DMS53 treated with DMSO at 0.1 percent for 48 hours (cell line): ENCODE measurements around the gene ADAMTS20.
"Not testable (repeated sequence)": the region's sequence is repeated elsewhere in the genome, so short reads cannot be mapped to it uniquely, and the experiment has no call there.

Experiments used
- DNase-seq: peaks from one replicate; lab custom pipeline; 2025; ENCODE audit not compliant: unreplicated experiment; lab: John Stamatoyannopoulos, UW

ADAMTS20 gene, protein sequence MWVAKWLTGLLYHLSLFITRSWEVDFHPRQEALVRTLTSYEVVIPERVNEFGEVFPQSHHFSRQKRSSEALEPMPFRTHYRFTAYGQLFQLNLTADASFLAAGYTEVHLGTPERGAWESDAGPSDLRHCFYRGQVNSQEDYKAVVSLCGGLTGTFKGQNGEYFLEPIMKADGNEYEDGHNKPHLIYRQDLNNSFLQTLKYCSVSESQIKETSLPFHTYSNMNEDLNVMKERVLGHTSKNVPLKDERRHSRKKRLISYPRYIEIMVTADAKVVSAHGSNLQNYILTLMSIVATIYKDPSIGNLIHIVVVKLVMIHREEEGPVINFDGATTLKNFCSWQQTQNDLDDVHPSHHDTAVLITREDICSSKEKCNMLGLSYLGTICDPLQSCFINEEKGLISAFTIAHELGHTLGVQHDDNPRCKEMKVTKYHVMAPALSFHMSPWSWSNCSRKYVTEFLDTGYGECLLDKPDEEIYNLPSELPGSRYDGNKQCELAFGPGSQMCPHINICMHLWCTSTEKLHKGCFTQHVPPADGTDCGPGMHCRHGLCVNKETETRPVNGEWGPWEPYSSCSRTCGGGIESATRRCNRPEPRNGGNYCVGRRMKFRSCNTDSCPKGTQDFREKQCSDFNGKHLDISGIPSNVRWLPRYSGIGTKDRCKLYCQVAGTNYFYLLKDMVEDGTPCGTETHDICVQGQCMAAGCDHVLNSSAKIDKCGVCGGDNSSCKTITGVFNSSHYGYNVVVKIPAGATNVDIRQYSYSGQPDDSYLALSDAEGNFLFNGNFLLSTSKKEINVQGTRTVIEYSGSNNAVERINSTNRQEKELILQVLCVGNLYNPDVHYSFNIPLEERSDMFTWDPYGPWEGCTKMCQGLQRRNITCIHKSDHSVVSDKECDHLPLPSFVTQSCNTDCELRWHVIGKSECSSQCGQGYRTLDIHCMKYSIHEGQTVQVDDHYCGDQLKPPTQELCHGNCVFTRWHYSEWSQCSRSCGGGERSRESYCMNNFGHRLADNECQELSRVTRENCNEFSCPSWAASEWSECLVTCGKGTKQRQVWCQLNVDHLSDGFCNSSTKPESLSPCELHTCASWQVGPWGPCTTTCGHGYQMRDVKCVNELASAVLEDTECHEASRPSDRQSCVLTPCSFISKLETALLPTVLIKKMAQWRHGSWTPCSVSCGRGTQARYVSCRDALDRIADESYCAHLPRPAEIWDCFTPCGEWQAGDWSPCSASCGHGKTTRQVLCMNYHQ (N-terminal part only)

DNA sequence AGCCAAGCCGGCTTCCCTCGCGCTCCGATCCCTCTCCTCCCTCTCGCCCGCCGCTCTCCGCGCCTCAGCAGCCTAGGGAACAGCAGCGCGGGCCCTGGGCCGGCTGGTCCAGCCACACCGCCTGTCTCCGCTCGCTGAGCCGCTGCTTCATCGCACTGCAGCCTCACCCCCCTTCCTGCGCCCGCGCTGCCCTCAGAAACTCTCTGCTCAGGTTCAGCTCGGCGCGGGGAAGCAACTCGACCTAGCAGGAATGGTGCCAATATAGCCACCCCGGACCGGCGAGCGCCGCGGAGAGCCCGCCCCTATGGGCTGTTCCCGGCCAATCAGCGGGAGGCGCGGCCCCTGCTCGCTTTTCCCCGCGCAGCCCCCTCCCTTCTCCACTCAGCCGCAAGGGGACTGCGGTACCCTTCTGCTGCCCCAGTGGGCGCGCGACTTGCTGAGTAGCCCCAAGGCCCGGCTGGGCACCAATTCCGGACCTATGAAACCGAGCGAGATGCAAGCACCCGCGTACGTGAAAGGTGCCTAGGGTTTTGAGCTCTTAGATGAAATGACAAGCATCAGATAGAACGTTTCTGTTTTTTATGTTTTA, at the start of gene ADAMTS20:
Gene ADAMTS20 (minus strand): TSS at position 233 of the 589 bp plus-strand sequence. CDS start 282 bp downstream, outside the sequence.
- peak; percentile 77 for DNase-seq

DNA sequence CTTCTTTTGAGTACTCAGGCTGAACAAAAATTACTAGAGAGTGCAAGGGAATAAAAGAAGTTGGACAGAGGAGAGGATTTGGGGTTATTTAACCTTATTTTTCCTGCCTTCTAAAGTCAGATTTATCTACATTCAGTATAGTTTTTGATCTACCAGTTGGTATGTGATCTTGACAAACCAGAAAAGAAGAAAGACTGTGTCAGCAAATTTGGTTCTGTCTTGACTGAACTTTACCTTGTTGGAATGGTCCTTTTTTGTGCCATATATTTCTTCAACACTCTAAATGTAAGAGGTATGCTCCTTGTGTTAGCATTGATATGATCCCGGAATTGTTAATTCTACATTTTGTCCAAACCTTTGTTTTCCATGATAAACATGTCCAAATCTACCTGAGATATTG, 47.7 kb upstream of the ADAMTS20 start:
- no peak for DNase-seq

DNA sequence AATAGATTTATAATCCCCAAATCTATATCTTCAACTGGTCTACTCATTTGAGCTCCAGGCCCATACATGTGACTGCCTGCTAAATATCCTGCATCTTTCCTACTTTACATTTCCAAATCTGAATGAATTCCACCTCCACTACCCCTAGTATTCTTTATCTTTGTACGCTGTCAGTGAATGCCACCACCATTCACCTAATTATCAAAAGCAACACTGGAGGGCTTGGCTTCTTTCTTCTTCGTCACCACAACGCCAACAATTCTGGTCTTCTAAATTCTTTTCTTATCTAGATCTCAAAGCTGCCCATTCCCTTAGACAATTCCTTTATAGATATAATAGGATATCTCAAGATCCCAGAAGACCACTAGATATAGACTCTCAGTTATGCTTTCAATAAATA, 47.1 kb upstream of the ADAMTS20 start:
- no peak for DNase-seq

DNA sequence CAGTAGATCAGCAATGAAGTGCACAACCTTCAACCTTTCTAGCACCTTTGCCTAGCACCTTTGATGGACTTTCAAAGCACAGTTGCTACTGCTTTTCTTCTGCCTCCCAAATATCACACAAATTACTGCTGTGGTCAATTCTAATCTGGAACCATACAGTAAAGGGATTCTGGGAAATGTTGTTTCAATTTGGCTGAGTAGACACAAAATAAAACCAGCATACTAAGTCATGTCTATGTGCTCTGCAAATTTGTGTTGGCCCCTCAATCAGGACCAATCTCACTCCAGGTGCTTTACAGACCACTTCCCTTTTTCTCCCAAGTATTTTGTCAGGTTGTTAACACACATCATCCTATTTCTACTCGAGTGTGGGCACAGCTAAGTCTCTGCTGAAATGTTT, 38.3 kb upstream of the ADAMTS20 start:
- DNase-seq: no peak

DNA sequence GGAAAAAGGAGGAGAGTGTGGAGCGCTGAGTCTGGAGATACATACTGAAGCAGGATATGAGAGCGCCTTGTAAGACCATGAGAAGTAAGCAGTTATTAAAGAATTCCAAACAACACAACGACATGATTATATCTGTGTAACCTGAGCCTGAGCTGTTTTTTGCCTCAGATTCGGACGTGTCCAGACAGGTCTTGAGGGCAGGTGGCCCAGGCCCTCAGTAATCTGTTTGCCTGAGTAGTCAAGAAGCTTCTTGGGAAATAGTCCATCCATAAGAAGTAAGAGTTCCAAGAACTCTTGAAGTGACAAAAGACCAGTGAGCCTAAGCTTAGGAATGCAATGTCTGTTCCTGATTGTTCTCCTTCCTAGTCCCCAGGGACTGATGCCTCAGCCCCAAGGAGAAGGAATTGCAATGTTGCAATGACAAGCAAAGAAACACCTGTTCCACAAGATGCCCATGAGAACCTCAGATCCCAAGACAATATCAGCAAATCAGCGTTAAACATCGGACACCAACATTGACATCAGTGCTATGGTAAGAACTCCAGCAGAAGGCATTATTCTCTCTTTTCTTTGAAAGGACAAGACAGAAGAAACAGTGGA, 34.7 kb upstream of the ADAMTS20 start:
- no peak for DNase-seq

DNA sequence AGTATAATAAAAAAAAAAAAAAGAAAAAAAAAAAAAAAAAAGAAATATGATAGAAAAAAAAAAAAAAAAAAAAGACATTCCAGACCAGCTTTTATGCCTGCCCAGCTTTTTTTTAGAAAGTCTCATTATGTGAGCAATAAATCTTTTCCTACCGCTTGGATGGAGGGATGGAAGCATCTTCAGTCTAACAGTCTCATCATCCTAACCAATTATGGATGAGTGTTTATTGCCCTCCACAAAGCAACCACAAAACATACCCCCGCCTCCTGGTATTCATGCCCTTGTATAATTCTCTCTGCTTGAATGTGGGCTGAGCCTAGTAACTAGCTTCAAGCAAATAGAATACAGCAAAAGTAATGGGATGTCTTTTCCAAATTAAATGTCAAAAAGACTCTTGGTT, 33.7 kb upstream of the ADAMTS20 start:
- no peak for DNase-seq

DNA sequence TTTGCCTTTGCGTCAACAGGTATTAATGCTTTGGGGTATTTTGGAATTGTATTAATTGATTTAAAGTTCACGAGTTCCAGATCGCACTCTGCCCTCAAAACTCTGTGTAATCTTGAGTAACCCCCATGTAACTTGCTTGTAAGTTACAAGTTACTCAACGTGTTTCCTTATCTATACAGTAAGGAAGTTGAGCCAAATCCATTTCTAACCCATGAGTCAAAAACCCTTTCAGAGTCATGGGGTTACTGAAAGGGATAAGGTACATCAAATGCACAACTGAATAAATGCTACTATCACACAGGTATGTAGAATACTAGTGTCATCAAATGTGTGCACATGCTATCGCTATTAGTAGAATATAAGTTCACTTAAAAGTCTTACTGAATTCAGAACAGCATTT, 28.6 kb upstream of the ADAMTS20 start:
- no peak for DNase-seq

DNA sequence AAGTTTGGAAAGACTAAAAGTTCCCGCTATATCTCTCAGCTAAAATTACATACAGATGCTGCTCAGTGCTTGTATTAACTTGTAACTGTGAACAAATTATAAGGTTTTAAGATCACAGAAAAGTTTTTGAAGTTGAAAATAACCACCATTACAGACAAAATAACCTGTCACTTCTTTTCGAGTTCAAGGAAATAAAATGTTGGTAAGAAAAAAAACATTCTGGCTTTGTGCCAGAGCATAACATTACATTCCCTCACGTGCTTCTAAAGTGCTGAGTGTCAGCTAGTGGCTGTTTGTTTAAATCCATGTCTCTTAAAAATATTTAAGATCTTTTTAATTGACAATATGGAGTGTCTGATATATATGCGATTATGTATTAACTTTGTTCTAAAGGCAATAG, 27.2 kb upstream of the ADAMTS20 start:
- DNase-seq: no peak

DNA sequence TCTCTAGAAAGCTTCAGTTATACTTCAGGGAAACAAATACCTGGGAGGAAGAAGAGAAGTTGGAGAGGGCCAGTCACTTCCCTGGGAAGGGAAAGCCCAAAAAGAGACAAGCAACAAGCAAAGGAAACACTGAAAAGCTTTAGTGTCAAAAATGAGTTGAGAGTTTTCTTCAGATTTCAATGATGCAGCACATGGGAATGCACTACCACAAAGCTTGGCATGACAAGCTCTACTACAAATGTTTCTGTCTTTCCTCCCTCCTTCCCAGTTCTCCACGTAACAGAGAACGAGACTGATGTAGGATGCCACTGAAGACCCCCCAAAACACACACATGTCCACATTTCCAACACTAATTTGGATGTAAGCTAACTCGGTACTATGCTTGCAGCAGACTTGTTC, 26.8 kb upstream of the ADAMTS20 start:
- no peak for DNase-seq

DNA sequence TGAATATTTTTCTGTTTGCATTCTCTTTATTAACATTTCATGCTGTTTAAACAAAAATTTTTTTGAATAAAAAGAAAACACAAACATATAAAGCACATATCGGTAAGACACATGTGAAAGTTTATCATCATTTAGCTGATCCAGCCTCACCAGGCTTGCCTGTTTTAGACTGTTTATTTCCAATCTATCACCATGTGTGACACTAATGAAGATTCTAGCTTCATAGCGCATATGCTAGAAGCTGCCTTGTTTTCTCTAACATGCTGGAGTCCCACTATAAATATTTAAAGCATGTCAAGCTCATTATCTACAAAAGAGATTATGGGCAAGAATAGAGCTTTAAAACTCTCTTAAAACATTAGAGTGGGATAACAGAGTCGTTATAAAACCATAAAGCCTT, 25.4 kb upstream of the ADAMTS20 start:
- DNase-seq: no peak

DNA sequence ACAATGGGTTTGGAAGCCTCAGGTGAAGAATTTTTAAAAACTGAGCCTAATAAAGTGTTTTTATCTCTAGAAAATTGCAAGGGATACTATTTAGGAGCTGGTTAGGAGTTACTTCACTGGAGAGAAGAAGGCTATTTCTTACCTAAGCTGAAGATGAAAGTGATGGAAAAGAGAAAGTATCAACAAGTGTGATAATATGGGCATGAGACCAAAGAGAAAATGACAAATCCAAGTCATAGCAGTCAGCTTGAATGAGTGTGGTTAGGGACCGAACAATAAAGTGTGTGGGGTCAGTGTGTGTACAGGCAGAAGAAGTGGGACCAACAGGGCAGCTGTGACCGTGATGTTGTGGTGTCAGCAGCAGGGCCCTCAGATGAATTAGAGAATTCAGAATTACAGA, 24.2 kb upstream of the ADAMTS20 start:
- DNase-seq: no peak

DNA sequence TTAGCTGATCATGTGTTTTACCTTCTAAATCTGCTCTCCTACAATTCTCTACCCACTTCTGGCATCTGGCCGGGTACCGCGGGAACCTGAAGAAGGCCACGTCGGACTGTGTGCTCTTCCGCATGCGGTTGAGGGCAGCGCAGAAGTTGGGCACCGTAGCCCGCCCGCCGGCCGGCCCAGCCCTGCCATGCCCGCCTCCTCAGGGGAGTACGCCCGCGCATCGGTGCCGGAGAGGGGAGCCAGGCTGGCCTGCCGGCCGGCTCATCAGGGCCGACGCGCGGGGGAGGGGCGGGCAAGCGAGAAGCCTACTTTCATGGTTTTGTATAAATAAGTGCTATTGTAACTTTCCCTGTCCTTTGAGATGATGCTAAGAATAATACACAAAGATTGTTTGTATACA, 19.9 kb upstream of the ADAMTS20 start:
- no peak for DNase-seq

DNA sequence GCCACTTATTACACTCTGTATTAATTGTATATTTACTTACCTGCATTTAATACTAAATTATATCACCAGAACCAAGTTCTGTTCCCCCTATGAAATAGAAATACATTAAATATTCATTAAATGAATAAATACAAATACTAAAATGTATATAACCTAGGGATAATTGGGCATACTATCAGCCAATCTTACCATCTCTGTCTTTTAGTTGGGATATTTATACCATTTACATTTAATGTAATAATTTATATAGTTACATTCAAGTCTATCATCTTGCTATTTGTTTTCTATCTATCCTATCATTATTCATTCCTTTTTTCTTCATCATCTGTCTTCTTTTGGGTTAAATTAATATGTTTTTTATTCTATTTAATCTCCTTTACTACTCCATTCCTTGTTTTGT, 4.1 kb upstream of the ADAMTS20 start:
- DNase-seq: no peak

DNA sequence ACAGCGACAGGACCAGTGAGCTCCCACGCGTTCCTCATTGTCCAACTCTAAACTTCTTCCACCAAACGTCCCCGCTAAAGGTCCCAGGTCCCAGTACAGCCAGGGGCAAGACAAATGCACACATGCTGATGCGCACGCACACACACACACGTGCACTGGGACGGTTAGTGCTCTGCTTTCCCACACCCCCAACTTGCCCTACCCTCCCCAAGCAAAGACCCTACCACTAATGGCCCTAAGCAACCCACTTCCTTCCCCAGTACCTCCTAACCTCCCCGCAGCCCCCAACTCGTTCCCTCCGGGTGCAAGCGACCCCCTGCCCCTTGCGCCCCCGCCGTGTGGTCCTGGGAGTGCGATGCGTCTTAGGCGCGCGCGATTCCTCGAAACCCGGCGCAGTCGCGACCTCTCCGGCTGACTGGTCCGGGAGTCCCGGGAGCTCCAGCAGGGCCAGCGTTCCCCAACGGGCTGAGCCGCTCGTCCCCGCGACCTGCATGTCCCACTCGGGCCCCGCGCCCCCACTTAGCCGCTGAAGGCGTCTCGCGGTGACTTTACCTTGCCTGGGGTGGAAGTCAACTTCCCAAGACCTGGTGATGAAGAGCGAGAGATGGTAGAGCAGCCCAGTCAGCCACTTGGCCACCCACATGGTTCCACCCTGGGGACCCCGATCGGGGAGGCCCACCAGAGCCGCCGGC, 578 bp downstream of the ADAMTS20 start:
- DNase-seq: no peak

DNA sequence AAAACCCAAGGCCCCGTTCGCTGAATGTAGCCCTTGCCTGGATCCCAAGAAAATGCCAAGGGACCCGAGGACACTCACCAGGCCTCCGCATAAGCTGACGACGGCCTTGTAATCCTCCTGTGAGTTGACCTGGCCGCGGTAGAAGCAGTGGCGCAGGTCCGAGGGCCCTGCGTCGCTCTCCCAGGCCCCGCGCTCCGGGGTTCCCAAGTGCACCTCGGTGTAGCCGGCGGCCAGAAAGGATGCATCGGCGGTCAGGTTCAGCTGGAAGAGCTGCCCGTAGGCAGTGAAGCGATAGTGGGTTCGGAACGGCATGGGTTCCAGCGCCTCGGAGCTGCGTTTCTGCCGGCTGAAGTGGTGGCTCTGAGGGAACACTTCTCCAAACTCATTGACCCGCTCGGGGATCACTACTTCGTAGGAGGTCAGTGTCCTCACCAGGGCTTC, 1.2 kb downstream of the ADAMTS20 start:
- no peak for DNase-seq

DNA sequence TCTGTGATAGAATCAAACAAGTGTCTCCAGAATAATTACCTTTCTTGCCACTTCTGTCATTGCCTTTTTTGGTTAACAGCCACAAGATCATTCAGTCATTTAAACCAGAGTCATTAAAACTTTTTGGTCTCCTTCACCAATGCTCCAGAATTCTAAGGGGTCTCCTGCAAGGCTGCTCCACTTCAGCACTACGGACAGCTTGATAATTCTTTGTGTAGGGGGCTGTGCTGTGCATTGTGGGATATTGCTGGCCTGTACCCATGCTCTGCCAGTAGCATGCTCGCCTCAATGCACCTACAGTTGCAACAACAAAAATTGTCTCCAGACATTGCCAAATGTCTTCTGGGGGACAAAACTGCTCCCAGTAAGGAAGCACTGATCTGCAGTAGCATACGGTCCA, 7.3 kb downstream of the ADAMTS20 start:
- DNase-seq: no peak

DNA sequence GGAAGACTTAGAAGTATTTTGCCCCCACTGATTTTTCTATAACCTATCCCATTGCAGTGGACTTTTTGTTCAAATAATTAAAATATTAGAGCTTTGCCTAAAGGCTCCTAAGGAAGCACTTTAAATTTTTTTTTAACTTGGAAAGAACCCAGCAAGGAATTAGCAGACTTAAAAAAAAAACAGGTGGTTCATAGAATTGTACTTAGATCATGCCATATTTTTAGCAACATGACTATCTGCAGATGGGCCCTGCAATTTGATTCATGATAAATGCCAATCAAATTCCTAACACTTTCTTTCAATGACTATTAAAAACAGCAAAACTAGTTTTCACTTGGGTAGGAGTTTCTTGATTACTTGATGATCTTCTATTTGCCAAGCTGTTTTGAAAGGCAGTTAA, 11.5 kb downstream of the ADAMTS20 start:
- no peak for DNase-seq

DNA sequence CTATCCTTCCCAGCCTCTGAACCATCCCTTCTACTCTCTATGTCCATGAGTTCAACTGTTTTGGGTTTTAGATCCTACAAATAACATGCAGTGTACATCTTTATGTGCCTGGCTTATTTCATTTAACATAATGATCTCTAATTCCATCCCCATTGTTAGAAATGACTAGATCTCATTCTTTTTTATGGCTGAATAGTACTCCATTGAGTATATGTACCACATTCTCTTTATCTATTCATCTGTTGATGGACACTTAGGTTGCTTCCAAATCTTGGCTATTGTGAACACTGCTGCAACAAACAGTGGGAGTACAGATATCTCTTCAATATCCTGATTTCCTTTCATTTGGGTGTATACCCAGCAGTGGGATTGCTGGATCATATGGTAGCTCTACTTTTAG, 14.3 kb downstream of the ADAMTS20 start:
- not testable (repeated sequence) for DNase-seq

DNA sequence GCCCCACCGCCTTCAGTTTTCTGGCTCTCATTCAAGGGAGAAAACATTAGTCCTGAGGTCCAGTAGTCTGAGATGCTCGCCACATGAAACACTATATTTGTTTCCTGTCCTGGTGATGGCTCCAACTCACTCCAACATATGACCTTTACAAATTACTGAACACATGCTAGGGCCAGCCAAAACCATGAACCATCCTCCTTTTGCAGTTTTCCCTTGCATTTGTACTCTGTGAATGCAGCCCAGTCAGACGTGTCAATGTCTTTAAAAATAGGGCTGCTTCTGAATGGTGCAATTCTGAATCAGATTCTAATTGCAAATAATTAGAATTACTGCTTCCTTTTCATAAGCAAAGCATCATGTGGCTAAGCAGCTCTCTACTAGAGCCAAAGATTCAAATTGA, 36.0 kb downstream of the ADAMTS20 start:
- DNase-seq: no peak

DNA sequence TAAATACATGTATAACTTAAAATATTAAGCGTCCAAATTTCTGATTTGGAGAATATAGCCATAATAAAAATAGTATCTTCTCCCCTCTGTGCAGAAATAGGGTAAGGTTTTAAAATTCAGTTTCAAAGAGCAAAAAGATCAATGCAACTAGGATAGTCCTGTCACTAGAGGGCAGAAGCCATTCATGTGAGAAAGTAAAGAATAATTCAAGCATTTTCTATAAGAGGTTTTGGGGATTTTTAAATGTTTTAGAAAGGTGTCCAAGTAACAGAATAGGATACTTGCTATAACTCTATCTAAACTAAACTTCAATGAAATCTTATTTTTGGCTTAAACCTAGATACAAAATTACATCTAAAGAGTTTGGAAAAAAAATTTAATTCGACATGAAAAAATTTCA, 50.3 kb downstream of the ADAMTS20 start:
- peak; percentile 78 for DNase-seq
